ENCODE results near the gene CD36.

CD36 gene

GRCh38 chr7:80612880-80613279 is 25.6 kb upstream of the CD36 start:
- Mint-ChIP-seq H3K9me3 (no peaks in the 10 kb centered on the region), H3K27me3 (ENCODE audit: low read depth) (no peaks in the 10 kb centered on the region), H3K4me1 (ENCODE audit: low read depth) (no peaks in the 10 kb centered on the region), H3K27ac (no peak overlapping the region), H3K36me3 (ENCODE audit: low read depth) (no peaks in the 10 kb centered on the region), H3K4me3 (no peak overlapping the region)

DNA sequence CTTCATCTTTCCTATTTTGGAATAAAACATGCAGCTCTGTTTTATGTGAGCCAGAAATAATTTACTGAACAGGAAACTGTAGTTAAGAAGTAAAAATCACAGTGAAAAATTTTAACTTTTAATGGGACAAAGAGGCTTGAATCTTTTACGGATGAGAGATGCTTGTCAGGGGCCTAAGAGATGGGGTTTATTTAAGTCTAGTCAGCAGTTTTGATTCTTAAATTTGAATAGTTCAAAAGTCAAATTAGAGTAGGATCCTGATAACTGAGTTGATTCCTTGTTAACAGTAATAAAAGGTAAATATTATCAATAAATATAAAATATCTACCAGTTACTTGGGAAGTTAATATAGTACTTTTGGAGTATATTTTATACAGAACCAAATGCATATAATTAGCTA is 24.9 kb upstream of the CD36 start:
- no peaks in the 10 kb centered on the region for H3K36me3 Mint-ChIP-seq (ENCODE audit: low read depth)
- H3K27ac Mint-ChIP-seq: no peak overlapping the region
- H3K4me3 Mint-ChIP-seq: no peak overlapping the region

GRCh38 chr7:80614851-80615271 is 23.6 kb upstream of the CD36 start:
- Mint-ChIP-seq H3K4me3 (no peak overlapping the region), H3K27me3 (ENCODE audit: low read depth) (no peaks in the 10 kb centered on the region), H3K9me3 (no peaks in the 10 kb centered on the region), H3K27ac (no peak overlapping the region), H3K4me1 (ENCODE audit: low read depth) (no peaks in the 10 kb centered on the region), H3K36me3 (ENCODE audit: low read depth) (no peaks in the 10 kb centered on the region)

More for the DNA sequence above, 24.9 kb upstream of the CD36 start:
- Mint-ChIP-seq H3K27me3 (ENCODE audit: low read depth) (no peaks in the 10 kb centered on the region), H3K4me1 (ENCODE audit: low read depth) (no peaks in the 10 kb centered on the region), H3K9me3 (no peaks in the 10 kb centered on the region)

- Mint-ChIP-seq H3K4me3 (no peak overlapping the region), H3K9me3 (no peaks in the 10 kb centered on the region), H3K36me3 (ENCODE audit: low read depth) (no peaks in the 10 kb centered on the region), H3K27ac (no peak overlapping the region), H3K4me1 (ENCODE audit: low read depth) (no peaks in the 10 kb centered on the region), H3K27me3 (ENCODE audit: low read depth) (no peaks in the 10 kb centered on the region)
Observed at GRCh38 chr7:80618096-80618495, 20.3 kb upstream of the CD36 start.

DNA sequence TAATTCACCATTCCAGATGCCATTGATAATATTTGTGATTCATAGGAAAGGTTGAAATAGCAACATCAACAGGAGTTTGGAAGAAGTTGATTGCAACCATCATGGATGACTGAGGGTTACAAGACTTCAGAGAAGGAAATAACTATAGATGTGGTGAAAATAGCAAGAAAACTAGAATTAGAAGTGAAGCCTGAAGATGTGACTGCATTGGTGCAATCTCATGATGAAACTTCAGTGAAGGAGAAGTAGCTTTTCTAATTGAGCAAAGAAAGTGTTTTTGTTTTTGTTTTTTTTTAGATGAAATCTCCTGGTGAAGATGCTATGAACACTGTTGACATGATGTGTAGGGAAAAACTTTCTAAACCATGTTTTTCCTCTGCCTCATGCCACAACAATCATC is 18.7 kb upstream of the CD36 start:
- Mint-ChIP-seq H3K27me3 (ENCODE audit: low read depth) (no peaks in the 10 kb centered on the region), H3K9me3 (no peaks in the 10 kb centered on the region), H3K27ac (no peak overlapping the region), H3K4me3 (no peak overlapping the region), H3K4me1 (ENCODE audit: low read depth) (no peaks in the 10 kb centered on the region), H3K36me3 (ENCODE audit: low read depth) (no peaks in the 10 kb centered on the region)

DNA sequence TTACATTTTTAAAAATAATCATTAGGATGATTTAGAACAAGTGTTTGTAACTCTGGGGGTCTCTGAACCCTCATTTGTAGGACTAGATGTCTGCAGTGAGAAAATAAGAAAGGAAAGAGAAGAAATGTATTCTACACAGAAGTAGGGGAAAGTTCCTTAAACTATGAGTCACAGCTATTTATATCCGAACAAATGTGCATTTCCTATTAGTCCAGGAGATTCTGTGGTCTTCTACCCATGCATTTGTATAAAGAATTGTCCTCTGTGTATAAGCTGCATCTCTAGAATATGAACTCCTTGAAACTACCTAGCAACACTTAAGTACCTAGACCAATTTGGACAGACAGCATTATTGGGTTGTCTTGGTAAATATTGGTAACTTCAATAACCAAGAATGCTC is 15.9 kb upstream of the CD36 start:
- H3K27ac Mint-ChIP-seq: no peak overlapping the region
- no peak overlapping the region for H3K4me3 Mint-ChIP-seq
- no peaks in the 10 kb centered on the region for H3K4me1 Mint-ChIP-seq (ENCODE audit: low read depth)
- H3K9me3 Mint-ChIP-seq: no peaks in the 10 kb centered on the region
- H3K27me3 Mint-ChIP-seq (ENCODE audit: low read depth): no peaks in the 10 kb centered on the region
- no peaks in the 10 kb centered on the region for H3K36me3 Mint-ChIP-seq (ENCODE audit: low read depth)

GRCh38 chr7:80623503-80624252 is 14.8 kb upstream of the CD36 start:
- H3K4me3 Mint-ChIP-seq: no peak overlapping the region
- H3K4me1 Mint-ChIP-seq (ENCODE audit: low read depth): no peaks in the 10 kb centered on the region
- H3K36me3 Mint-ChIP-seq (ENCODE audit: low read depth): no peaks in the 10 kb centered on the region
- no peaks in the 10 kb centered on the region for H3K27me3 Mint-ChIP-seq (ENCODE audit: low read depth)
- H3K27ac Mint-ChIP-seq: no peak overlapping the region
- H3K9me3 Mint-ChIP-seq: no peaks in the 10 kb centered on the region

- H3K27ac Mint-ChIP-seq: no peak overlapping the region
Observed at GRCh38 chr7:80624763-80625162, 13.7 kb upstream of the CD36 start.

DNA sequence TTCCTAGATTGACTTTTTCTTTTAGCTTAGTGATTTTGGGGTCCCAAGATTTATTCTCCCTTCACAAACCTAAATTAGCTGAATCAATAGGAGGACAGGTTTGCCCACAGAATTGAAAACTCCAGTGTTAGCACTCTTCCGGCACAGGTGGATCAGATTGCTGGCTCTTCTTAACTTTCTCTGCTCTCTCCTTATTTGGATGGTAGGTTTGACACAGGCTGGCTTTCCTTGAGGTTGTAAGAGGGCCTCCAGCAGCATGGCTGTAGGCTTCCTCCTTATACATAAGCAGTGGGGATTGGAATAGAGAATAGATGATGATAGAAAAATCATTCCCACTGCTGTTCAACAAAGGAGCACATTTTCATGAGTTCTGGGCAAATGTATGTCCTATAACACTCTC is 9.4 kb upstream of the CD36 start:
- H3K9me3 Mint-ChIP-seq: no peaks in the 10 kb centered on the region
- H3K4me3 Mint-ChIP-seq: no peak overlapping the region
- H3K27ac Mint-ChIP-seq: no peak overlapping the region

More at GRCh38 chr7:80624763-80625162, 13.7 kb upstream of the CD36 start:
- no peaks in the 10 kb centered on the region for H3K9me3 Mint-ChIP-seq
- H3K4me3 Mint-ChIP-seq: no peak overlapping the region
- H3K4me1 Mint-ChIP-seq (ENCODE audit: low read depth): no peaks in the 10 kb centered on the region
- no peaks in the 10 kb centered on the region for H3K27me3 Mint-ChIP-seq (ENCODE audit: low read depth)
- H3K36me3 Mint-ChIP-seq (ENCODE audit: low read depth): no peaks in the 10 kb centered on the region

DNA sequence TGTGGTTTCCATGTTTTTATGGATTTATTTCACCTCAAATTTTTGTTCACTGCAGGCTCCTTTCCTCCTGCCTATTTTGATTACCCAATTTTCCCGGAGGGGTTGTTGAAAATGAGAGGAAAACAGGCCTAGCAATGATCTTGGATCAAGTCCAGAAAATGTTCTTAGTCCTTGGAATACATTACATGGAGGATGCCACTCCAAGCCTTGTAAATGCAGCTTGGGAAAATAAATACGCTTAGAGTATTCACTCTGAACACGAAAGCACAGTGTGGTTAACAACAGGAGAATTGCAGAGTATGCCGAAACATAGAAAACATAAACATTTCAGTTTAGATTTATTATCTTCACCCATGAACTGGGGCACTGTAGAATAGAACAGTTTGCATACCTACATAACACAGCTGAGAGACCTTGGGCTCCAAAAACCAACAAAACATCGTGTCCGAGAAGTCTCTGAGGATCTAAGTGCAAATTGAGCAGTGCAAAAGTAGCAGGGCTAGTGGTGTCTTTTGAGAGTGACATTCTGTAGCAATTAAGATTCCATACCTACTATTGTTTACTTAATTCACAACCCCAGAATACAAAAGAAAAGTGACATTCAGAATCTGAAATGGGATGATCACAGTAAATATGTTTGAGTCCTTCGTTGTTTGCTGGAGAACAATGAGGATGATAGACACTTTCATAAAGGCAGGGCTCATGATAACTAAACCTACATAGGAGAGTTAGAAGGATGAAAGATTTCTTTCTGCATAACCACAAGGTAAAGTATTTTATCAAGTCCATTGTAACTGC is 7.6 kb upstream of the CD36 start:
- Mint-ChIP-seq H3K4me1 (ENCODE audit: low read depth) (no peaks in the 10 kb centered on the region), H3K9me3 (no peaks in the 10 kb centered on the region), H3K27ac (no peak overlapping the region), H3K4me3 (no peak overlapping the region), H3K27me3 (ENCODE audit: low read depth) (no peaks in the 10 kb centered on the region), H3K36me3 (ENCODE audit: low read depth) (no peaks in the 10 kb centered on the region)

More for the DNA sequence above, 9.4 kb upstream of the CD36 start:
- no peaks in the 10 kb centered on the region for H3K36me3 Mint-ChIP-seq (ENCODE audit: low read depth)
- no peaks in the 10 kb centered on the region for H3K4me1 Mint-ChIP-seq (ENCODE audit: low read depth)
- H3K27me3 Mint-ChIP-seq (ENCODE audit: low read depth): no peaks in the 10 kb centered on the region

- no peaks in the 10 kb centered on the region for H3K36me3 Mint-ChIP-seq (ENCODE audit: low read depth)
- no peak overlapping the region for H3K27ac Mint-ChIP-seq
- H3K9me3 Mint-ChIP-seq: no peaks in the 10 kb centered on the region
- H3K4me3 Mint-ChIP-seq: no peak overlapping the region
- no peaks in the 10 kb centered on the region for H3K27me3 Mint-ChIP-seq (ENCODE audit: low read depth)
- H3K4me1 Mint-ChIP-seq (ENCODE audit: low read depth): no peaks in the 10 kb centered on the region
Observed at GRCh38 chr7:80631421-80631820, 7.0 kb upstream of the CD36 start.

- H3K36me3 Mint-ChIP-seq (ENCODE audit: low read depth): no peaks in the 10 kb centered on the region
- H3K27me3 Mint-ChIP-seq (ENCODE audit: low read depth): no peaks in the 10 kb centered on the region
- H3K27ac Mint-ChIP-seq: no peak overlapping the region
- no peak overlapping the region for H3K4me3 Mint-ChIP-seq
- no peaks in the 10 kb centered on the region for H3K4me1 Mint-ChIP-seq (ENCODE audit: low read depth)
- no peaks in the 10 kb centered on the region for H3K9me3 Mint-ChIP-seq
Observed at GRCh38 chr7:80632139-80632538, 6.3 kb upstream of the CD36 start.

DNA sequence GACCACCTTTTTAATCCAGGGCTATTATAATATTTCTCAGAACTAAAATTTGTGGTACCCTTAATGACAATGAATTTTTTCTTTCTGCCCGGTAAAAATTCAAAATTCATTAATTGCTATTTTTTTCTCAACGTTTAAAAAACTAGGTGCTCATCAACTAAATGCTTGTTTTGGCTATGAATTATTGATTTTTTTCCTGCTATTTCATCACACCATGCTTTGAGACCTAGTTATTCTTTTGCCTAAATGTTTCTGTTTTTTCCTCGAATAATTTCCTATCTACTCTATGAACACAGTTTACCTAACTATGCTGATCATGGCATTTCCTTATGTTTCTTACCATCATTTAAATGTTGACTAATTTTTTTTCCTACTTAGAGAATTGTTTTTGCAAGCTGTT is 5.6 kb upstream of the CD36 start:
- H3K36me3 Mint-ChIP-seq (ENCODE audit: low read depth): no peaks in the 10 kb centered on the region
- H3K9me3 Mint-ChIP-seq: no peaks in the 10 kb centered on the region
- no peak overlapping the region for H3K27ac Mint-ChIP-seq
- no peaks in the 10 kb centered on the region for H3K4me1 Mint-ChIP-seq (ENCODE audit: low read depth)
- no peaks in the 10 kb centered on the region for H3K27me3 Mint-ChIP-seq (ENCODE audit: low read depth)
- no peak overlapping the region for H3K4me3 Mint-ChIP-seq

DNA sequence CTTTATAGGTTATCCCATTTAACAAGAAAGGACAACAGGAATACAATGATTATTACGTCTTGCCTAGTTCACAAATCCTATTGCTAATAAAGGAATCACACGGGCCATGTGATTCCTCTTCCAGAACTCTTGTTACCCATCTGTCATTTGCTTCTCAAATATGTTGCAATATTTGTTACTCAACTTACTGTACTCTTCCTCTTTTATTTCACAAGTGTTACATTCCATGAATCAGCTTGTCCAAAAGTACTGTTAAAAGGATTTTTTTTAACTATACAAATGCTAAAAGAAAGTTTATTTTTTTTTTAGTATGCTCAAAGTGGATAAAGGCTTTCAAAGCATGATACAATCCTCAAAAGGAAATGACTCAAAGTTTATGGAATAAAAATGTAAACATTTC is 3.9 kb upstream of the CD36 start:
- no peaks in the 10 kb centered on the region for H3K9me3 Mint-ChIP-seq
- H3K27ac Mint-ChIP-seq: no peak overlapping the region
- H3K36me3 Mint-ChIP-seq (ENCODE audit: low read depth): no peaks in the 10 kb centered on the region
- H3K4me3 Mint-ChIP-seq: no peak overlapping the region
- no peaks in the 10 kb centered on the region for H3K4me1 Mint-ChIP-seq (ENCODE audit: low read depth)
- no peaks in the 10 kb centered on the region for H3K27me3 Mint-ChIP-seq (ENCODE audit: low read depth)

- Mint-ChIP-seq H3K4me3 (no peak overlapping the region), H3K27ac (no peak overlapping the region)
Observed at GRCh38 chr7:80635533-80635932, 2.9 kb upstream of the CD36 start.

More at GRCh38 chr7:80635533-80635932, 2.9 kb upstream of the CD36 start:
- Mint-ChIP-seq H3K4me1 (ENCODE audit: low read depth) (no peaks in the 10 kb centered on the region), H3K36me3 (ENCODE audit: low read depth) (no peaks in the 10 kb centered on the region), H3K9me3 (no peaks in the 10 kb centered on the region), H3K27me3 (ENCODE audit: low read depth) (no peaks in the 10 kb centered on the region)

All from T-helper 1 cell treated with Interleukin-12 subunit alpha and Interleukin-12 subunit beta and Interleukin-4 antibody, amounts not matched to agents 30 μg/mL and 1 μg/mL, for 36 hours (primary cell).